ENCODE data around the gene CCDC30.
"Not testable (repeated sequence)": the region's sequence is repeated elsewhere in the genome, so short reads cannot be mapped to it uniquely, and the experiment has no call there.

The CCDC30 gene

DNA sequence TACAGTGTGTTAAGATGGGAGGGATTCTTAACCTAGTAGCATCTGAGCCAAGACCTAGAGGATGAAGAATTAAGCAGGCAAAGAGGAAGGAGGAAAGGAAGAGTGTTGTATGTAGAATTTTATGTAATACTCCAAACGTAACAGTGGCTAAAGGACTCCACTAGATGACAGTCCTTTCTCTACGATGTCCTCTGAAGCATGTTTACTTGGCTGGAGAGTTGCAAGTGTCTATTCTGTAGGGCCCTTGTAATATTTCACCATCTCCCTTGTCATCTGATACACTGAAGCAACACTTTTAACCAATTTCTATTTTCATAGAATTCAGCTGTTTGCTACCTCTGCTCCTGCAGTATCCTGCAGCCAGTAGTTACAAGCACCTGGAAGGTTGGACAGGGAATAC is 217.0 kb downstream of the CCDC30 start:
- Histone ChIP-seq H4K20me1 (ENCODE audit: insufficient read depth, low read length) (no peaks in the 10 kb centered on the region; the same call in 1 of the 2 replicates), H3K27ac (ENCODE audit: low read depth, low read length, poor library complexity, severe bottlenecking) (no peak overlapping the region), H2AFZ (ENCODE audit: low read length) (no peak overlapping the region), H3K27me3 (ENCODE audit: insufficient read depth, low read length) (no peaks in the 10 kb centered on the region), H3K9me3 (ENCODE audit: low read length) (no peaks in the 10 kb centered on the region), H3K9ac (ENCODE audit: low read length) (peak overlapping the region; percentile 95; the same call in 1 of the 2 replicates), H3K79me2 (ENCODE audit: insufficient read depth, low read length) (peaks cover 22% of the 10 kb centered on the region), H3F3A (ENCODE audit: insufficient read depth, low read length) (0 out of 2 replicates have a peak, but pooled peaks cover 8% of the 10 kb centered on the region), H3K36me3 (ENCODE audit: insufficient read depth, low read length) (peaks cover 37% of the 10 kb centered on the region), H3K4me2 (ENCODE audit: low read length) (peak overlapping the region; percentile 93), H3K4me1 (ENCODE audit: insufficient read depth, low read length, severe bottlenecking) (peaks cover 35% of the 10 kb centered on the region), H3K4me3 (ENCODE audit: low read depth, low read length, poor library complexity, severe bottlenecking) (peak overlapping the region; percentile 81), H3K9me2 (ENCODE audit: low read depth, low read length) (no peaks in the 10 kb centered on the region)
- TF ChIP-seq, protein P1, sequence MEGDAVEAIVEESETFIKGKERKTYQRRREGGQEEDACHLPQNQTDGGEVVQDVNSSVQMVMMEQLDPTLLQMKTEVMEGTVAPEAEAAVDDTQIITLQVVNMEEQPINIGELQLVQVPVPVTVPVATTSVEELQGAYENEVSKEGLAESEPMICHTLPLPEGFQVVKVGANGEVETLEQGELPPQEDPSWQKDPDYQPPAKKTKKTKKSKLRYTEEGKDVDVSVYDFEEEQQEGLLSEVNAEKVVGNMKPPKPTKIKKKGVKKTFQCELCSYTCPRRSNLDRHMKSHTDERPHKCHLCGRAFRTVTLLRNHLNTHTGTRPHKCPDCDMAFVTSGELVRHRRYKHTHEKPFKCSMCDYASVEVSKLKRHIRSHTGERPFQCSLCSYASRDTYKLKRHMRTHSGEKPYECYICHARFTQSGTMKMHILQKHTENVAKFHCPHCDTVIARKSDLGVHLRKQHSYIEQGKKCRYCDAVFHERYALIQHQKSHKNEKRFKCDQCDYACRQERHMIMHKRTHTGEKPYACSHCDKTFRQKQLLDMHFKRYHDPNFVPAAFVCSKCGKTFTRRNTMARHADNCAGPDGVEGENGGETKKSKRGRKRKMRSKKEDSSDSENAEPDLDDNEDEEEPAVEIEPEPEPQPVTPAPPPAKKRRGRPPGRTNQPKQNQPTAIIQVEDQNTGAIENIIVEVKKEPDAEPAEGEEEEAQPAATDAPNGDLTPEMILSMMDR (IDR thresholded peaks at IDR 0.05; ENCODE audit: low read length), result no peak
- no peak for TF ChIP-seq EZH2 (IDR thresholded peaks at IDR 0.05; ENCODE audit: borderline replicate concordance, low read length)

DNA sequence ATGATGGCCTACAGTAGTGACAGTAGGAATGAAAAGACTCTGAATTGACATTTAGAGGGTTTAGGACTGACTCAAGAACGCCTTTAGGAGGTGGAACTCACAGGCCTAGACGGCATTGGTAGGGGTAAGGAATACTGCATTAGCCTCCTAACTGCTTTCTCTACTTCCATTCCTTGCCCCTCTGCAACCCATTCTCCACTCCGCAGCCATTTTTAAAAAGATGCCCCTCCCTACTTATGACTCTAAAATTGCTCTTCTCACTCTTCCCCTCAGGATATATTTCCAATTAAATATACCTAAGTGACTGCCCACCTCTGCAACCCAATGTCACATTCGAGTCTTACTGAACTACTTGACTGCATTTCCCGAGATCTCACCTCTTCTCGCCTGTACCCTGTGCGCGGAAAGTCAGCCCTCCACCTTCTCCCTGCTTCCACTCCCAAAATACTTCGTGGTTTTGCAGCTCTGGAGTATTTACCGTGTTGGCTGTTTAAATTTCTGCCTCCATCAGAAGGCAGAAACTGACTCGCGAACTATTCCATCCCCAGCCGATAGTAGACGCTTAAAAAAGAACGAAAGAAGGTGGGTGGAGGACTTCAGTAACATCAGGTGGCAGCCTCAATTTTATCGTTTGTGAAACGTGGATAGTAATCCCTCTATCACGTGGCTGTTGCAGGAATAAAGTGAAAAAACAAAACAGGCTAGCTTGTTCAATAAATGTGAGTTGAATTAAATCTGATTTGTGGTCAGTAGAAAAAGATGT is 218.0 kb downstream of the CCDC30 start:
- Histone ChIP-seq H3K4me1 (ENCODE audit: insufficient read depth, low read length, severe bottlenecking) (peaks cover 45% of the 10 kb centered on the region), H3K9ac (ENCODE audit: low read length) (peak overlapping the region; percentile 95), H3K27ac (ENCODE audit: low read depth, low read length, poor library complexity, severe bottlenecking) (peak overlapping the region; percentile 73), H4K20me1 (ENCODE audit: insufficient read depth, low read length) (peaks cover 9% of the 10 kb centered on the region), H3K36me3 (ENCODE audit: insufficient read depth, low read length) (peaks cover 37% of the 10 kb centered on the region), H3K9me3 (ENCODE audit: low read length) (no peaks in the 10 kb centered on the region), H3F3A (ENCODE audit: insufficient read depth, low read length) (0 out of 2 replicates have a peak, but pooled peaks cover 8% of the 10 kb centered on the region), H2AFZ (ENCODE audit: low read length) (no peak overlapping the region), H3K4me2 (ENCODE audit: low read length) (peak overlapping the region; percentile 93), H3K4me3 (ENCODE audit: low read depth, low read length, poor library complexity, severe bottlenecking) (peak overlapping the region; percentile 81), H3K9me2 (ENCODE audit: low read depth, low read length) (no peaks in the 10 kb centered on the region), H3K27me3 (ENCODE audit: insufficient read depth, low read length) (no peaks in the 10 kb centered on the region), H3K79me2 (ENCODE audit: insufficient read depth, low read length) (peaks cover 32% of the 10 kb centered on the region)
- TF ChIP-seq, protein P1 (IDR thresholded peaks at IDR 0.05; ENCODE audit: low read length), result no peak; the same call in 1 of the 2 replicates
- TF ChIP-seq EZH2 (IDR thresholded peaks at IDR 0.05; ENCODE audit: borderline replicate concordance, low read length), result no peak

DNA sequence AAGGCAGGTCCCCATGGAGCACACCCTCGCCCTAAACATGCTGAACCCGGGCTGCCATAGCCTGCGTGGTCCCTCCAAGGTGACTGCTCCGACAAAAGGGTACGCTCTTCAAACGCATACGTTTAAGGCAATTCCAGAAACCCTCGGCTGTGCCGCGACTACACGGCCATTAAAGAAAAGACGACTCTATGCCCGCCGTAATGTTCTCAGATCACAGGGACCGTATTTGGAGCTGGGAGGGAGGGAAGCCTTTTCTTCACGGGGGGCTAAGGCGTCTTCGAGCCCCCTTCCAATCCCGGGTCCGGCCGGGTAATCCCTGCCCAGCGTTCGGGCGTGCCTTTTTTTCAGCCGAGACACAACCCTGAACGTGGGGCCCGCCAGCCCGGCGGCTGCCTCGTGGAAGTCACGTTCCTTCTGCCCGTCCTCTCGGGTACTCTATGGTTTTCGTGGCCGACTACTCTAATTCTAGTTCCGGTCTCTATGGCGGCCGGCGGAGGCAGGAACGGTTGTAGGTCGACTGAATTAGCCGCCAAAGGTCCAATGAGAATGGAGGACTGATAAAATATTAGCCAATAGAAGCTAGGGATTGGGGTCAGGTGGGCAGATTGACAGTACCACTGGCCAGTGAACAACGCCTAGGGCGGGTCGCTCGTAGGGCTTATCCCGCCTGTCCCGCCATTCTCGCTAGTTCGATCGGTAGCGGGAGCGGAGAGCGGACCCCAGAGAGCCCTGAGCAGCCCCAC is 218.8 kb downstream of the CCDC30 start, which contains the start of gene YBX1:
Gene YBX1 (plus strand): TSS at position 678 of the 743 bp plus-strand sequence. CDS start 148 bp downstream, outside the sequence.
- 0 out of 2 replicates have a peak, but pooled peaks cover 8% of the 10 kb centered on the region for H3F3A ChIP-seq (ENCODE audit: insufficient read depth, low read length)
- peaks cover 40% of the 10 kb centered on the region for H3K79me2 ChIP-seq (ENCODE audit: insufficient read depth, low read length)
- no peaks in the 10 kb centered on the region for H3K27me3 ChIP-seq (ENCODE audit: insufficient read depth, low read length)
- peaks cover 53% of the 10 kb centered on the region for H3K4me1 ChIP-seq (ENCODE audit: insufficient read depth, low read length, severe bottlenecking)
- peak within 1 kb of the TSS; percentile 73 for H3K27ac ChIP-seq (ENCODE audit: low read depth, low read length, poor library complexity, severe bottlenecking)
- peak within 1 kb of the TSS; percentile 81 for H3K4me3 ChIP-seq (ENCODE audit: low read depth, low read length, poor library complexity, severe bottlenecking)
- no peak within 1 kb of the TSS for H2AFZ ChIP-seq (ENCODE audit: low read length)
- H3K9me2 ChIP-seq (ENCODE audit: low read depth, low read length), result no peaks in the 10 kb centered on the region
- peaks cover 9% of the 10 kb centered on the region for H4K20me1 ChIP-seq (ENCODE audit: insufficient read depth, low read length)
- H3K4me2 ChIP-seq (ENCODE audit: low read length), result peak within 1 kb of the TSS; percentile 93
- no peaks in the 10 kb centered on the region for H3K9me3 ChIP-seq (ENCODE audit: low read length)
- H3K36me3 ChIP-seq (ENCODE audit: insufficient read depth, low read length), result peaks cover 43% of the 10 kb centered on the region
- TF ChIP-seq, protein P1 (IDR thresholded peaks at IDR 0.05; ENCODE audit: low read length), result no peak
- no peak for TF ChIP-seq EZH2 (IDR thresholded peaks at IDR 0.05; ENCODE audit: borderline replicate concordance, low read length)
- peak within 1 kb of the TSS; percentile 95 for H3K9ac ChIP-seq (ENCODE audit: low read length)

DNA sequence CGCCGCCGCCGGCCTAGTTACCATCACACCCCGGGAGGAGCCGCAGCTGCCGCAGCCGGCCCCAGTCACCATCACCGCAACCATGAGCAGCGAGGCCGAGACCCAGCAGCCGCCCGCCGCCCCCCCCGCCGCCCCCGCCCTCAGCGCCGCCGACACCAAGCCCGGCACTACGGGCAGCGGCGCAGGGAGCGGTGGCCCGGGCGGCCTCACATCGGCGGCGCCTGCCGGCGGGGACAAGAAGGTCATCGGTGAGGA is 219.3 kb downstream of the CCDC30 start:
- not testable (repeated sequence) for H3K27me3 ChIP-seq (ENCODE audit: insufficient read depth, low read length); H3K4me2 ChIP-seq (ENCODE audit: low read length); H3K9me2 ChIP-seq (ENCODE audit: low read depth, low read length); H3F3A ChIP-seq (ENCODE audit: insufficient read depth, low read length); H3K27ac ChIP-seq (ENCODE audit: low read depth, low read length, poor library complexity, severe bottlenecking); H3K9me3 ChIP-seq (ENCODE audit: low read length); H4K20me1 ChIP-seq (ENCODE audit: insufficient read depth, low read length); H2AFZ ChIP-seq (ENCODE audit: low read length)
- peaks cover 45% of the 10 kb centered on the region for H3K79me2 ChIP-seq (ENCODE audit: insufficient read depth, low read length)
- H3K9ac ChIP-seq (ENCODE audit: low read length), result peak overlapping the region; percentile 53; the same call in 1 of the 2 replicates
- H3K36me3 ChIP-seq (ENCODE audit: insufficient read depth, low read length), result peaks cover 45% of the 10 kb centered on the region
- peaks cover 58% of the 10 kb centered on the region for H3K4me1 ChIP-seq (ENCODE audit: insufficient read depth, low read length, severe bottlenecking)
- peak overlapping the region; percentile 81 for H3K4me3 ChIP-seq (ENCODE audit: low read depth, low read length, poor library complexity, severe bottlenecking)

All from OCI-LY1 (cell line).